NCI-H2196 treated with DMSO at 0.1 percent for 48 hours (cell line): ENCODE measurements around the gene SDCCAG8.

Experiments used
- DNase-seq: peaks from one replicate; lab custom pipeline; 2025; ENCODE audit not compliant: unreplicated experiment; lab: John Stamatoyannopoulos, UW

SDCCAG8 gene

GRCh38 chr1:243379706-243380105 is 123.9 kb downstream of the SDCCAG8 start:
- no peak for DNase-seq

GRCh38 chr1:243388276-243388675 is 132.4 kb downstream of the SDCCAG8 start:
- no peak for DNase-seq

GRCh38 chr1:243390162-243390791 is 134.4 kb downstream of the SDCCAG8 start:
- no peak for DNase-seq

GRCh38 chr1:243391355-243391754 is 135.5 kb downstream of the SDCCAG8 start:
- no peak for DNase-seq

GRCh38 chr1:243393096-243393495 is 137.3 kb downstream of the SDCCAG8 start:
- DNase-seq: no peak

- no peak for DNase-seq
These were observed 138.2 kb downstream of the SDCCAG8 start for GRCh38 chr1:243394066-243394465.

- no peak for DNase-seq
These were observed 139.0 kb downstream of the SDCCAG8 start for GRCh38 chr1:243394601-243395464.

GRCh38 chr1:243396424-243396823 is 140.6 kb downstream of the SDCCAG8 start:
- no peak for DNase-seq

GRCh38 chr1:243396876-243397275 is 141.0 kb downstream of the SDCCAG8 start:
- DNase-seq: no peak

- no peak for DNase-seq
These were observed 141.9 kb downstream of the SDCCAG8 start for GRCh38 chr1:243397613-243398321.

GRCh38 chr1:243399561-243400155 is 143.8 kb downstream of the SDCCAG8 start:
- no peak for DNase-seq

- no peak for DNase-seq
These were observed 147.0 kb downstream of the SDCCAG8 start for GRCh38 chr1:243402868-243403267.

- DNase-seq: no peak
These were observed 150.6 kb downstream of the SDCCAG8 start for GRCh38 chr1:243406424-243406823.

- DNase-seq: no peak
These were observed 151.6 kb downstream of the SDCCAG8 start for GRCh38 chr1:243407284-243408018.

- no peak for DNase-seq
These were observed 152.6 kb downstream of the SDCCAG8 start for GRCh38 chr1:243408479-243408878.

GRCh38 chr1:243409284-243409683 is 153.4 kb downstream of the SDCCAG8 start:
- no peak for DNase-seq

GRCh38 chr1:243411472-243411871 is 155.6 kb downstream of the SDCCAG8 start:
- no peak for DNase-seq

GRCh38 chr1:243413431-243414151 is 157.8 kb downstream of the SDCCAG8 start:
- DNase-seq: no peak

- no peak for DNase-seq
These were observed 158.3 kb downstream of the SDCCAG8 start for GRCh38 chr1:243414152-243414494.
